Suprapubic skin (tissue), 4 donors: Measurements from ENCODE around the gene ANKRD44. TPM values are rescaled to one million over a fixed set of nuclear protein-coding genes. Genes with fewer than 3 reads are reported as not detected.

Experiments used
- DNase-seq, 2 donors: peaks; one replicate each; pipeline ENCODE4 v3.0.0-alpha.2; 2019; ENCODE audit warnings: low spot score in 2 of 2
- H3K27ac ChIP-seq: fragments of 200-600 bp; sonication (generic); one replicate; pipeline ENCODE4 v1.5.1; 2019
- H3K27me3 ChIP-seq: fragments of 200-600 bp; sonication (generic); one replicate; pipeline ENCODE4 v1.5.1; 2019
- H3K36me3 ChIP-seq: fragments of 200-600 bp; sonication (generic); one replicate; pipeline ENCODE4 v1.5.1; 2019
- H3K4me1 ChIP-seq: fragments of 200-600 bp; sonication (generic); one replicate; pipeline ENCODE4 v1.5.1; 2019
- H3K4me3 ChIP-seq: fragments of 200-600 bp; sonication (generic); one replicate; pipeline ENCODE4 v1.5.1; 2019; ENCODE audit warnings: mild to moderate bottlenecking
- H3K9me3 ChIP-seq: fragments of 200-600 bp; sonication (generic); one replicate; pipeline ENCODE4 v1.5.1; 2019
- CTCF ChIP-seq, 2 donors: fragments of 200-600 bp in 1 of 2; fragments of 450-650 bp in 1 of 2; sonication (generic) in 1 of 2; IDR thresholded peaks; one replicate each; pipeline ENCODE4 v1.5.1; 2016 to 2019; ENCODE audit warnings: antibody characterized with exemption in 2 of 2, mild to moderate bottlenecking in 1 of 2, moderate library complexity in 1 of 2
- EP300 ChIP-seq: sonication (generic); formaldehyde crosslinking; IDR thresholded peaks from one replicate; pipeline ENCODE4 v1.6.1; 2017; ENCODE audit warnings: antibody characterized with exemption
- POLR2A ChIP-seq, 2 donors: fragments of 450-650 bp; IDR thresholded peaks; one replicate each; pipeline ENCODE4 v1.6.1; 2017; ENCODE audit warnings: antibody characterized with exemption in 2 of 2, mild to moderate bottlenecking in 2 of 2, moderate library complexity in 2 of 2
- POLR2AphosphoS5 ChIP-seq, 3 donors: sonication (generic); formaldehyde crosslinking; IDR thresholded peaks; one replicate each; pipeline ENCODE4 v1.6.1; 2017; ENCODE audit warnings: antibody characterized with exemption in 3 of 3
- WGBS: methylation state at CpG from one replicate; pipeline ENCODE4 v1.1.5; 2018; 5-methylcytosine and 5-hydroxymethylcytosine counted together
- total RNA-seq, 4 donors: library from RNA; depleted of rRNA; stranded (reverse); fragments of >200 nt; gene quantifications; one replicate each; pipeline ENCODE4 v1.1.0, GENCODE V29; 2016

Gene ANKRD44
- total RNA-seq, 4 donors from 2014 or later = 6.3 to 34.4 (median 17.8) TPM

- no peaks in the 10 kb centered on the region for H3K27me3 ChIP-seq
- H3K27ac ChIP-seq = peak overlapping the region; percentile 59
- no peak overlapping the region for H3K4me3 ChIP-seq
- no peaks in the 10 kb centered on the region for H3K36me3 ChIP-seq
- H3K9me3 ChIP-seq = no peaks in the 10 kb centered on the region
- TF ChIP-seq CTCF (IDR thresholded peaks at IDR 0.05) = no peak
- no peak for TF ChIP-seq POLR2AphosphoS5 (IDR thresholded peaks at IDR 0.05)
- TF ChIP-seq POLR2A (IDR thresholded peaks at IDR 0.05) = no peak
- TF ChIP-seq EP300 = no peak
- 51% methylated on average over 9 of the region's 9 CpGs for WGBS
- DNase-seq = peak; percentile 77 to 84
- H3K4me1 ChIP-seq = peaks cover 7% of the 10 kb centered on the region
Measured at GRCh38 chr2:197255543-197255942, 55.0 kb downstream of the ANKRD44 start.

GRCh38 chr2:197254776-197255530 is 55.6 kb downstream of the ANKRD44 start:
- no peak for DNase-seq
- H3K27me3 ChIP-seq = no peaks in the 10 kb centered on the region
- no peak for TF ChIP-seq EP300
- TF ChIP-seq CTCF (IDR thresholded peaks at IDR 0.05) = no peak
- no peak for TF ChIP-seq POLR2A (IDR thresholded peaks at IDR 0.05)
- no peak for TF ChIP-seq POLR2AphosphoS5 (IDR thresholded peaks at IDR 0.05)
- no peaks in the 10 kb centered on the region for H3K36me3 ChIP-seq
- 77% methylated on average over 5 of the region's 5 CpGs for WGBS
- no peak overlapping the region for H3K4me3 ChIP-seq
- H3K9me3 ChIP-seq = no peaks in the 10 kb centered on the region
- peak overlapping the region; percentile 59 for H3K27ac ChIP-seq
- H3K4me1 ChIP-seq = peaks cover 7% of the 10 kb centered on the region

- Histone ChIP-seq H3K9me3 (no peaks in the 10 kb centered on the region), H3K27ac (no peak overlapping the region), H3K27me3 (no peaks in the 10 kb centered on the region), H3K4me3 (no peak overlapping the region), H3K36me3 (no peaks in the 10 kb centered on the region), H3K4me1 (peaks cover 7% of the 10 kb centered on the region)
- 41% methylated on average over 4 of the region's 4 CpGs for WGBS
- TF ChIP-seq CTCF (IDR thresholded peaks at IDR 0.05) = no peak
- no peak for TF ChIP-seq POLR2A (IDR thresholded peaks at IDR 0.05)
- TF ChIP-seq EP300 = no peak
- no peak for TF ChIP-seq POLR2AphosphoS5 (IDR thresholded peaks at IDR 0.05)
- no peak for DNase-seq
Measured at GRCh38 chr2:197251576-197251975, 59.0 kb downstream of the ANKRD44 start.

GRCh38 chr2:197251163-197251562 is 59.4 kb downstream of the ANKRD44 start:
- WGBS = 48% methylated on average over 3 of the region's 3 CpGs

GRCh38 chr2:197250084-197250397 is 60.5 kb downstream of the ANKRD44 start:
- H3K4me3 ChIP-seq = no peak overlapping the region
- no peaks in the 10 kb centered on the region for H3K36me3 ChIP-seq
- H3K9me3 ChIP-seq = no peaks in the 10 kb centered on the region
- TF ChIP-seq POLR2AphosphoS5 (IDR thresholded peaks at IDR 0.05) (no peak), CTCF (IDR thresholded peaks at IDR 0.05) (no peak), POLR2A (IDR thresholded peaks at IDR 0.05) (no peak), EP300 (no peak)
- WGBS = 95% methylated on average over 2 of the region's 2 CpGs
- peaks cover 3% of the 10 kb centered on the region for H3K4me1 ChIP-seq
- no peak overlapping the region for H3K27ac ChIP-seq
- DNase-seq = no peak
- no peaks in the 10 kb centered on the region for H3K27me3 ChIP-seq

More at GRCh38 chr2:197251163-197251562, 59.4 kb downstream of the ANKRD44 start:
- no peaks in the 10 kb centered on the region for H3K36me3 ChIP-seq
- H3K27ac ChIP-seq = no peak overlapping the region
- no peak for DNase-seq
- no peaks in the 10 kb centered on the region for H3K9me3 ChIP-seq
- H3K27me3 ChIP-seq = no peaks in the 10 kb centered on the region
- no peak overlapping the region for H3K4me3 ChIP-seq
- TF ChIP-seq CTCF (IDR thresholded peaks at IDR 0.05) (no peak), POLR2A (IDR thresholded peaks at IDR 0.05) (no peak), EP300 (no peak), POLR2AphosphoS5 (IDR thresholded peaks at IDR 0.05) (no peak)
- H3K4me1 ChIP-seq = peaks cover 7% of the 10 kb centered on the region
